GM13976 (cell line): ENCODE measurements around the gene MYADML2.
"Not testable (repeated sequence)": the region's sequence is repeated elsewhere in the genome, so short reads cannot be mapped to it uniquely, and the experiment has no call there.

Experiments used
- DNase-seq: peaks from one replicate; pipeline ENCODE4 v3.0.0; 2012; ENCODE audit warnings: low spot score
- CTCF ChIP-seq: IDR thresholded peaks from 2 replicates; pipeline ENCODE4 v1.5.1; 2012; ENCODE audit warnings: borderline replicate concordance, mild to moderate bottlenecking; ENCODE audit not compliant: insufficient read depth; ENCODE audit errors: extremely low read depth, missing control alignments, control extremely low read depth
- in situ Hi-C: fragments of 300-500 bp; cut with MboI; formaldehyde crosslinking; loops from one replicate; pipeline ENCODE4 v1.12.0; 2022; ENCODE audit warnings: low sequenced_read_pairs, mixed read lengths, inconsistent platforms; ENCODE audit not compliant: unreplicated experiment

The MYADML2 gene

GRCh38 chr17:81920612-81921536 lies 26.2 kb downstream of the MYADML2 start:
- in situ Hi-C loops = no loop called here
- TF ChIP-seq CTCF = no peak
- no peak for DNase-seq

- in situ Hi-C loops = no loop called here
- TF ChIP-seq CTCF = no peak
Measured at GRCh38 chr17:81918832-81919545, 28.0 kb downstream of the MYADML2 start.

GRCh38 chr17:81918333-81918669 lies 28.7 kb downstream of the MYADML2 start:
- in situ Hi-C loops, DNase-seq: not testable (repeated sequence)

More at GRCh38 chr17:81918832-81919545, 28.0 kb downstream of the MYADML2 start:
- no peak for DNase-seq

- peak; percentile 99 for DNase-seq
- in situ Hi-C loops = no loop called here
- no peak for TF ChIP-seq CTCF
Measured at GRCh38 chr17:81917565-81918332, 29.3 kb downstream of the MYADML2 start, which contains the start of gene SIRT7. Gene SIRT7, minus strand, starts transcription at chr17:81918176. Its CDS starts 45 bp downstream, at chr17:81918131.

GRCh38 chr17:81916234-81917001 lies 30.6 kb downstream of the MYADML2 start:
- DNase-seq = no peak
- no peak for TF ChIP-seq CTCF
- in situ Hi-C loops = no loop called here

- TF ChIP-seq CTCF = no peak
- in situ Hi-C loops = no loop called here
- no peak for DNase-seq
Measured at GRCh38 chr17:81915331-81915730, 31.7 kb downstream of the MYADML2 start.
